ENCODE results near the gene ERMN.
"Not testable (repeated sequence)": the region's sequence is repeated elsewhere in the genome, so short reads cannot be mapped to it uniquely, and the experiment has no call there.

Gene ERMN

DNA sequence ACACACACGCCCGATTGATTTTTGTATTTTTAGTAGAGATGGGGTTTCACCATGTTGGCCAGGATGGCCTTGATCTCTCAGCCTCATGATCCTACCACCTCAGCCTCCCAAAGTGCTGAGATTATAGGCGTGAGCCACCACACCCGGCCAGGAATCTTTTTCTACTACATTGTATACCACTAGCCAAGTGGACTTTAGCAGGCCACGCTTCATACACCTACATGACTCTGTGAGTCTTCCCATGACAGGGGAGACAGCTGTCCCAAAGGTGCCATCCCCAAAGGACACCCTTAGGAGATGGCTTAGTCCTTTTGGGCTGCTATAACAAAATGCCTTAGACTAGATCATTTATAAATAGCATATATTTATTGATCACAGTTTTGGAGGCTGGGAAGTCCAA, 32.8 kb downstream of the ERMN start:
- DNase-seq (ENCODE audit: low spot score) = no peak

DNA sequence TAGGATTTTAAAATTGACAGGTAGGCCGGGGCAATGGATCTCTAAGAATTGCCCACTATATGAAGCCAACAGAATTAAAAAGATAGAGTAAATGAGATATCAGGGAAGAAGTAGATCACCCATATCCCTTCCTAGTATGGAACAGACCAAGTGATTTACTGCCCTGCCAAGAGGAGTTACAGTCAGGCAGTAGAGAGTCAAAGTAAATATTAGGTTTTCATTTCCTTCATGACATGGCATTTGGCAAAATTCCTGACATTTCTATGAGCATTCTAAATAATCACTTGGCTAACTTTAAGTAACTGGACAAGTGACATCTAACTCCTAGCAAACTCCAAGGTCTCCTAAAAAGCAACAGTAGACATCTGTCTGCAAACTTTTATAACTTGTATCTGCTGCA, 34.6 kb downstream of the ERMN start:
- DNase-seq (ENCODE audit: low spot score) = no peak

DNA sequence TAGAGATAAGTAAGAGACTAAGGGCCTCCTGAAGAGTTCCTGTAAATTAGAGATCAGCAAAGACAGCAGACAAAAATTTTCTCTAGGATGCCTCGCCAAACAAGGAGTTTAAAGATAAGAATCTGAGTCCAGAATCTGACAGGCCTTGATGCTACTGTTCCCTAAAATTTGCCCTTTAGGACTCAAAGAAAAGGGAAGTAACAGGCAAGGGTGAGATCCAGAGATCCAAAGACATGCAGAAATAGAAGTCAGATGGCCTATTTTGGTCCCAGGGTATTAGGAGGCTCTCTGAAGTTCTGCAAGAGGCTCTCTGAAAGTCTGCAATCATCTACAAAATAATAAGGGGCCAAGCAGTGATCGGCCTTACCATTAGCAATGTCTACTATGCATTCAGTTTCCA, 35.1 kb downstream of the ERMN start:
- no peak for DNase-seq (ENCODE audit: low spot score)

DNA sequence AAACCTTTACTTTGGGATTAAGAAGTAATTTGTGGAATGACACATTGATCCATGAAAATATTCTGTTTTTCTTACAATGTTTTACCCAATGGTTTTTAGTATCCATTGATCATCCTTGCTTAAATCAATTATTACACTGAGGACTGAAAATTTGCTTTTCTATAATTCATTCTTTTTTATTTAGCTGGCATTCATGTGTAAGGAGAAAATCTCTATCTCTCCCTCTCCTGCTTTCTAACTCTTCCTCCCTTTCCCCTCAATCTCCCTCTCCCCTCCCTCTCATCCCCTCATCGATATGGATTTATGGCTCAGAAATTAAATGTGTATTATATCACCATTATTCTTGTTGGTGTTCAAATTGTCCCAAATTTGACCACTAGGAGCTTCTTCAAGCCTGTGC, 38.5 kb downstream of the ERMN start:
- DNase-seq (ENCODE audit: low spot score) = no peak

DNA sequence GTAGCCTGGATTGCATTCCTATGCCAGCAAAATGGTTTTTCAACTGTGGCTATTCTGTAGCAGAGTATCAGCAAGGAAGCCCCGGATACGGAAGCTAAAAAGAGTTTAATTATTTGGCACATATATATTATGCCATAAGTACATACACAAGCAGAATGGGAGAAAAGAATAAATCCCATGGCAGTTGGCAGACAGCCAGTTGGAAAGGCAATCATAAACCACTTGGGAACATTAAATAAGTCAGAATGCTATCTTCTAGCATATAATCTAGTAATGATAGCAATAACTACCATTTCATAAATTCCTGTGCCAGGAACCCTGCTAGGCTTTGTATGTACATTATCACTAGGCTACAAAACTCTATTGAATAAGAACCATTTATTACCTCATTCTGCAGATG, 42.2 kb downstream of the ERMN start:
- DNase-seq (ENCODE audit: low spot score) = no peak

DNA sequence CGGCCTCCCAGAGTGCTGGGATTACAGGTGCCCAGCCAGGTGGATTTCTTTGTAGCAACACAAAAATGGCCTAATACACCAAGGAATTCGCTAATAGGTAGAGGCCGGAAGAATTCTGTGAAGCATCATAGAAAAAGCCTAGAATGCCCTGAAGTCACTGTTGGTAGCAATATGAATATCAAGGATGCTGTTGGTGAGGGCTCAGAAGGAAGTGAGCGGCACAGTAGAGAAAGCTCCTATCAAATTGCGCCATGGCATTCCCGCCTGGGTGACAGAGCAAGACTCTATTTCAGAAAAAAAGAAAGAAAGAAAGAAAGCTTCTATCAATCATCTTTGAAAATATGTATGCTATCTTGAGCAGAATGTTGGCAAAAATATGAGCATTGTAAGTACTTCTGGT, 44.3 kb downstream of the ERMN start:
- no peak for DNase-seq (ENCODE audit: low spot score)

DNA sequence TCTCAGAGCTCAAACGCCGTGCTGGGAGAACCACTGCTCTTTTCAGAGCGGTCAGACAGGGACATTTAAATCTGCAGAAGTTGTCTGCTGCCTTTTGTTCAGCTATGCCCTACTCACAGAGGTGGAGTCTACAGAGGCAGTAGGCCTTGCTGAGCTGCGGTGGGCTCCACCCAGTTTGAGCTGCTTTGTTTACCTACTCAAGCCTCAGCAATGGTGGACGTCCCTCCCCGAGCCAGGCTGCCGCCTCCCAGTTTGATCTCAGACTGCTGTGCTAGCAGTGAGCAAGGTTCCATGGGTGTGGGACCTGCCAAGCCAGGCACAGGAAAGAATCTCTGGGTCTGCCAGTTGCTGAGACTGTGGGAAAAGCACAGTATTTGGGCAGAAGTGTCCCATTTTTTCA, 46.3 kb downstream of the ERMN start:
- DNase-seq (ENCODE audit: low spot score) = not testable (repeated sequence)

DNA sequence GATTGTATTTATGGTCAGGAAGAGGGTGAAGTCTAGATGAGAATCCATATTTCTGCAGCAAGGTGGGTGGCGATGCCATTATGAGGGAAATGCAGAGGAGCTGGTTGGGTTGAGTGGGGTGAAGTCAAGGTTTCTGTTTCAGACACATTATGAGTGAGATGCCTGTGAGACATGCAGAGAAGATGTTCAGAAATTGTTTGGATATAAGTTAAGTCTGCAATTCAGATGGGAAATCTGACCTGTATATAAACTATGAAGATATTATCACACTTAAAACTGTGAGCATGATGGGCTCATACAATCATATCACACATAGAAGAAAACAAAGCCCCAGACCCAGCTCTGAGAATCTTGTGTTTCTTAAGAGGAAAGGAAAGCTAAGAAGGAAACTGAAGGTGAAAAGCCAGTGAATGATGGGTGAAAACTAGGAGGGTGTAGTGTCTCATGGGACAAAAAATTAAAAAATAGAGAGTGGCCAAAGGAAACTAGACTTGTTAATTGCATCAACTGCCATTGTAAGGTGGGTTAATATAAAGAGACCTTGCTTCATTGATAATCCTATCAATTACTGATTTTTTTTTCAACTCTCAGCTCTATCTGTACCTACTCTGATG, 53.9 kb downstream of the ERMN start:
- no peak for DNase-seq (ENCODE audit: low spot score)

DNA sequence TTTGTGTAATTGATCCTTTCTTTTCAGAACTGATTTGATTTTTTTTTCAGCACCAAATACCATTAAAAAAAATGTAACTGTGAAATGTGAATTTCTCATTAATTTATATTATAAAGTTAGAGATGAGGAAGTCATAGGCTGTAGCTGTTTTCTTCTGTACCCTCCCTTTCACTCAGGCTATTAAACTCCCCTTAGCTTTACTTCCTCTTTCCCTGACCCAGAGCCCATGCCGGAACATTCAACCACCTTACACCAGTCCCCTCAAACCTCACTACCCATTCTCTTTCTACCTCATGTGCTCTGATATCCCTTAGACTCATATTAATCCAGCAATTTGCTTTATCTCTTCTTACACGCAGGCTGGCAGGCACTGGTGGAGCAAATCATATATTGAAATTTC, 55.7 kb downstream of the ERMN start:
- DNase-seq (ENCODE audit: low spot score) = no peak

DNA sequence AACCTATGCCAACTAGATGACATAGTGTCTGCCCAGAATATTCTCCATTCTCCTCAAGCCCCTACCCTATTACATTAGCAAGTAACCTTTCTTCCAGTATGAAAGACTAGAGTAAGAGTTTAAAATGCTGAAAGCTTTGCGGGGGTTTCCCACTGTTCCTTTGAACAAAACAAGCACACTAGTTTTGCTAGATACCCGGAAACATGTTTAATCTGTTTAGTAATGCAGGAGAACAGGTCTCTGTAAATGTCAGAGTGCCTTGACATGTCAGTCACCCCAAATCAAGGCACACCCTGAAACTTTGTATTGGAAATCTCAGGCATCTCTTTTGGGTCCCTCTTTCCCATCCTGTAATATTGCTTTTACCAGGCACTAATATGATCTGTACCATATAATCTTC, 56.6 kb downstream of the ERMN start:
- DNase-seq (ENCODE audit: low spot score) = no peak

Measured in CD4-positive, alpha-beta T cell treated with Interleukin-2 at 100 ng/mL for 4 hours (primary cell).